Activated CD4-positive, CD25-positive, alpha-beta regulatory T cell treated with anti-CD3 and anti-CD28 coated beads, Interleukin-2, amount 50 U/mL, for 24 hours (primary cell): ENCODE results near the gene C1orf35.

Source experiments
- ATAC-seq, 2 donors: fragments of 150-1000 bp; cut with Tn5 transposase; one replicate each; pipeline ENCODE4 v1.10.0; 2021; ENCODE audit warnings: mild to moderate bottlenecking in 1 of 2, moderate library complexity in 1 of 2

Gene C1orf35

DNA sequence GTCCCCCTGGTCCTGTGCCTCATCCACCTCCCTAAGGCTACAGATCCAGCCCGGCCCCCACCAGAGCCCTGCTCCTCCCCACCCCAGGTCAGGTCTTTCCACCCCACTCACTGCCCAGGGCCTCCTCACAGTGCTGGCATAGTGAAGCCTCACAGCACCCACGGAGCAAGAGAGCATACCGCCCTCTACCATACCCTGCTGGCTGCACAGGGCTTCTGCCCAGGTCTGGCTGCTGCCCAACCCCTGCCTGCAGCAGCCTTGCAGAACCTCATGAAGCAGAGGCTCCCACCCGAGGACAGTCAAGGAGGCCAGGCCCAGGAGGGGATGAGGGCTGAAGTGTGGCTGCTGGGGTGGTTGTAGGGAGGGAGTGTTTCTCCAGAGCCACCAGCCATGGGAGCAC lies 40.3 kb downstream of the C1orf35 start:
- no peak for ATAC-seq

DNA sequence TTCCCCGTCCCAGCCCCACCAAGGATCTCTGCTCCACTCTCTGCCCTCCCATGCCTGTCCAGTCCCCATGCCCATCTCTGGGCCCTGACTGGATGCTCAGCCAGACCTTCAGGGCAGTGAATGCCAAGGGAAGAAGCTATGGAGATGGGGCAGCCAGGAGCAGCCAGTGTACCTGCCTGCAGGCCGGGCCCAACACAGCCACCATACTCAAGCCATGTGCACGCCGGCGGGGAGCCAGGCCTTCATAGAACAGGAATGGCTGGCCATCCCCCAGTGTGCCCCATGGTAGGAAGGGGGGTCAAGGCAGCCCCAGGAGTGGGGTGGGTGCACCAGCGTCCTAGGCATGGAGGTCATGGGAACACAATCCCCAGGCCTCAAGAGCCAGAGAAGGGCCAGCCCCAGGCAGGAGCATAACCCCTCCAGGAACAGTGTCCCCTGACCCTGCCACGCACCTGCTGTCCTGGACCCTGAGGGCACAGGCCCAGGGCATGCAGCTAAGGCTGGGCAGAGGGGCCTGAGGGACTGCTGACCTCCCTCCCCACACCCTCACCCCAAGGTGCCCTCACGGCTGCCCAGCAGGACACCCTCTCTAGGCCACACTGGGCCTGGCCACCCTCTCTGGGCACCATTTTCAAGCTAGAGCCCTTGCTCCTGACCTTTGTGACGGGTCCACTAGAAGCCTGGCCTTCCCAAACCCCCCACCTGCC lies 40.9 kb downstream of the C1orf35 start:
- ATAC-seq, result no peak

DNA sequence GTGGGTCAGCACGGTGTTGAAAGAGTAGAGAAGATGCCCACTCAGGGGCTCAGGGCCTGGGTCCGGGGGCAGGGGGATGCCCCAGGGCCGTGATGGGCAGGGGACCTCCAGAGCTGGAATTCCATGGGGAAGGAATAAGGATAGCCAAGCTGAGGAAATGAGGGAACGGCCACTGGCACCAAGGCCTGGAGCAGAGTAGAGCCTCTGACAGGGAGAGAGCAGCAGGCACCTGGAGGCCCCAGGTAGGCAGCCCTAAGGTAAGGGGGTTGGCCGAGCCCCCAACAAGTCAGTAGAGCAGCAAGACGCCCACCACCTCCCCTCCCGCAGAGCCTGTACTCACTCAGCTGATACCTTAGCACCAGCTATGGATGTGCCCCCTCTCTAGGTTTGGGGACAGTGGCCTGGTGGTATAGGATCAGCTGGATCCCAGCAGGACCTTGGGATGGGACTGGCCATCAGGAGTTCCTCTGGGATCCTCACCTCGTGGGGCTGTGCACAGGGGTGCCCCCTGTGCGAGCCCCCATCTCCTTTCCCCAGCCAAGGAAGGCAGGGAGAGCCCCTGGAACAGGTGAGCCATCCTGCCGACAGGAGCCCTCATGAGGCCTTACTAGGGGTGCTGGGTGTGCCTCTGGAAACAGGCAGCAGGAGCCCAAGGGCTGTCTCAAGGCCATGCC lies 41.6 kb downstream of the C1orf35 start:
- no peak for ATAC-seq

DNA sequence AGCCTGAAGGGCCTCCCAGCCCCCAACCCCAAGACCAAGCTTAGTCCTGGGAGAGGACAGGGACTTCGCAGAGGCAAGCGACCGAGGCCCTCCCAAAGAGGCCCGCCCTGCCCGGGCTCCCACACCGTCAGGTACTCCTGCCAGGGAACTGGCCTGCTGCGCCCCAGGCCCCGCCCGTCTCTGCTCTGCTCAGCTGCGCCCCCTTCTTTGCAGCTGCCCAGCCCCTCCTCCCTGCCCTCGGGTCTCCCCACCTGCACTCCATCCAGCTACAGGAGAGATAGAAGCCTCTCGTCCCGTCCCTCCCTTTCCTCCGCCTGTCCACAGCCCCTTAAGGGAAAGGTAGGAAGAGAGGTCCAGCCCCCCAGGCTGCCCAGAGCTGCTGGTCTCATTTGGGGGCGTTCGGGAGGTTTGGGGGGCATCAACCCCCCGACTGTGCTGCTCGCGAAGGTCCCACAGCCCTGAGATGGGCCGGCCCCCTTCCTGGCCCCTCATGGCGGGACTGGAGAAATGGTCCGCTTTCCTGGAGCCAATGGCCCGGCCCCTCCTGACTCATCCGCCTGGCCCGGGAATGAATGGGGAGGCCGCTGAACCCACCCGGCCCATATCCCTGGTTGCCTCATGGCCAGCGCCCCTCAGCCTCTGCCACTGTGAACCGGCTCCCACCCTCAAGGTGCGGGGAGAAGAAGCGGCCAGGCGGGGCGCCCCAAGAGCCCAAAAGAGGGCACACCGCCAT lies 42.5 kb downstream of the C1orf35 start:
- ATAC-seq, result no peak

DNA sequence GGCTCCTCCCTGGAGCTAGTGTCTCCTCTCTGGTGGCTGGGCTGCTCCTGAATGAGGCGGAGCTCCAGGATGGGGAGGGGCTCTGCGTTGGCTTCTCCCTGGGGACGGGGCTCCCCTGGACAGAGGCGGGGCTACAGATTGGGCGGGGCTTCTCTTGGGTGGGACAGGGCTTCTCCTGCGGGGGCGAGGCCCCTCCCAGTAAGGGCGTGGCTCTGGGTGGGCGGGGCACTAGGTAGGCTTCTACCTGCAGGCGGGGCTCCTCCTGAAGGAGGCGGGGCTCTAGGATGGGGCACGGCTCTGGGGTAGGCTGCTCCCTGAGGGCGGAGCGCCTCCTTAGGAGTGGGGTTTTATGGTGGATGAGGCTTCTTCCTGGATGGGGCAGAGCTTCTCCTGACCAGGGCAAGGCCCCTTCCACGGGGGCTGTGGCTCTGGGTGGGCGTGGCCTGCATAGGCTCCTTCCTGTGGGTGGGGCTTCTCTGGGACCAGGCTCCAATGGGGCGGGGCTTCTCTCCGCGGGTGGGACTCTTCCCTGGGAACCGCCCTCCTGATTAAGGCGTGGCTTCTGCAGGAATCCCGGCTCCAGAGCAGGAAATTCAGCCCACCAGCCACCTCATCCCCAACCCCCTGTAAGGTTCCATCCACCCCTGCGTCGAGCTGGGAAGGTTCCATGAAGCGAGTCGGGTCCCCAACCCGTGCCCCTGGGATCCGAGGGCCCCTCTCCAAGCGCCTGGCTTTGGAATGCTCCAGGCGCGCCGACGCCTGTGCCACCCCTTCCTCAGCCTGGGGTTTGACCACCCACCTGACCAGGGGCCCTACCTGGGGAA lies 43.3 kb downstream of the C1orf35 start:
- ATAC-seq, result peak; percentile 50 to 54

DNA sequence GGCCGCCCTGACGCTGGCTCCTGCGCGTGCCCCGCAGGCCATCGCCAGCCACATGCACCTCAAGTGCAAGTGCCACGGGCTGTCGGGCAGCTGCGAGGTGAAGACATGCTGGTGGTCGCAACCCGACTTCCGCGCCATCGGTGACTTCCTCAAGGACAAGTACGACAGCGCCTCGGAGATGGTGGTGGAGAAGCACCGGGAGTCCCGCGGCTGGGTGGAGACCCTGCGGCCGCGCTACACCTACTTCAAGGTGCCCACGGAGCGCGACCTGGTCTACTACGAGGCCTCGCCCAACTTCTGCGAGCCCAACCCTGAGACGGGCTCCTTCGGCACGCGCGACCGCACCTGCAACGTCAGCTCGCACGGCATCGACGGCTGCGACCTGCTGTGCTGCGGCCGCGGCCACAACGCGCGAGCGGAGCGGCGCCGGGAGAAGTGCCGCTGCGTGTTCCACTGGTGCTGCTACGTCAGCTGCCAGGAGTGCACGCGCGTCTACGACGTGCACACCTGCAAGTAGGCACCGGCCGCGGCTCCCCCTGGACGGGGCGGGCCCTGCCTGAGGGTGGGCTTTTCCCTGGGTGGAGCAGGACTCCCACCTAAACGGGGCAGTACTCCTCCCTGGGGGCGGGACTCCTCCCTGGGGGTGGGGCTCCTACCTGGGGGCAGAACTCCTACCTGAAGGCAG lies 44.0 kb downstream of the C1orf35 start:
- peak; percentile 58 to 63 for ATAC-seq

DNA sequence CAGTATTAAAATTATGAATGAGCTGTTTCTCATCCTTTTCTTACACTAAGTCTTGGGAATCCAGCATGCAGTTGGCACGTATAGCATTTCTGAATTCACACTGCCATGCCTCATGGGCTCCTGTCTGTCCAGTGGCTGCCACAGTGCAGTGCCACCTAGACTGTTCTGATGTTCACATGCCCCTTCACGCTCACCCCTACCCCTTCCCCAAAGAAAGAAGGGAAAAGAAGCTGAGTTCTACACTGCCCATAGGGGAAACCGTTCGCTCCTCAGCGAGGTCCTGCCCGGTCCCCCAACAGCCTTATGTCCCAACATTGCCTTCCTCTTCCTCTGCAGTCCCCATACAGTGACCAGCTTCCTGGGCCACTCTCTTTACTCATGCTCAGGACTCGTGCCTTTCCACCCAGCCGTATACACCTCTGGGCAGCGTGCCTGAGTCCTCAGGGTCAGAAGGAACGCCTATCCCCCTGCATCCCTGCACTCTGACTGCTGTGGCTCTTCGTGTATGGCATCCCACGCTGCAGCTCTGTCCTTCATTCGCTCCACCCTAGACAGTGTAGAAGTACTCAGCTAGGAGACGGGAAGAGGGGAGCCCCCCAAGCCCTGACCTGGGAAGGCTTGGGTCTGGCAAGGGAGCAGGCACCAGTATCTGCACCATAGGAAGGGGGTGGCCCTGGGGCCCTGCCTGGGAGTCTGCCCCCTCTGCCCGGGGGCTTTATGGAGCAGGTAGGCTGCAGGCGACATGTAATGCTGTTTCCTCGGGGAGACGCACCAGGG lies 44.8 kb downstream of the C1orf35 start:
- ATAC-seq, result no peak
